DND-41 (cell line): Measurements from ENCODE around the gene KIF20B.

Experiments used
- ATAC-seq: fragments of 200-7000 bp; cut with Tn5 transposase; 3 replicates; pipeline ENCODE4 v1.9.1; 2021; ENCODE audit warnings: low read depth; ENCODE audit not compliant: insufficient read depth
- DNase-seq: peaks from one replicate; pipeline ENCODE4 v3.0.0-alpha.2; 2020
- H2AFZ ChIP-seq: 2 replicates; pipeline ENCODE4 v1.6.0; 2012; ENCODE audit warnings: low read depth, low read length
- H3K27ac ChIP-seq: 2 replicates; pipeline ENCODE4 v1.5.1; 2012; ENCODE audit warnings: low read length, inconsistent platforms
- H3K27me3 ChIP-seq: fragments of 200-600 bp; sonication (generic); 2 replicates; pipeline ENCODE4 v1.6.0; 2012; ENCODE audit warnings: low read length, mild to moderate bottlenecking, inconsistent platforms; ENCODE audit not compliant: insufficient read depth, poor library complexity
- H3K36me3 ChIP-seq: 2 replicates; pipeline ENCODE4 v1.5.1; 2012; ENCODE audit warnings: low read length, inconsistent platforms; ENCODE audit not compliant: insufficient read depth
- H3K4me1 ChIP-seq: 2 replicates; pipeline ENCODE4 v1.5.1; 2012; ENCODE audit warnings: mild to moderate bottlenecking, low read length; ENCODE audit not compliant: insufficient read depth
- H3K4me2 ChIP-seq: 2 replicates; pipeline ENCODE4 v1.6.0; 2012; ENCODE audit warnings: mild to moderate bottlenecking, moderate library complexity, low read length, inconsistent platforms; ENCODE audit not compliant: insufficient read depth
- H3K4me3 ChIP-seq, 2 experiments: fragments of 200-600 bp in 1 of 2; shearing (Covaris generic) in 1 of 2; 2 replicates each; pipeline ENCODE4 v1.5.1; 2012 to 2016; ENCODE audit warnings: inconsistent platforms in 2 of 2, low read length in 2 of 2, mild to moderate bottlenecking in 2 of 2, low read depth in 1 of 2, moderate library complexity in 1 of 2
- H3K79me2 ChIP-seq: 2 replicates; pipeline ENCODE4 v1.6.0; 2012; ENCODE audit warnings: low read length, inconsistent platforms; ENCODE audit not compliant: insufficient read depth
- H3K9ac ChIP-seq: 2 replicates; pipeline ENCODE4 v1.6.0; 2012; ENCODE audit warnings: low read depth, mild to moderate bottlenecking, inconsistent platforms, low read length, moderate library complexity
- H3K9me3 ChIP-seq: 2 replicates; pipeline ENCODE4 v1.5.1; 2012; ENCODE audit warnings: low read length, moderate library complexity, mild to moderate bottlenecking, inconsistent platforms; ENCODE audit not compliant: insufficient read depth, severe bottlenecking
- H4K20me1 ChIP-seq: 2 replicates; pipeline ENCODE4 v1.6.0; 2012; ENCODE audit warnings: low read length; ENCODE audit not compliant: insufficient read depth
- EZH2 ChIP-seq: IDR thresholded peaks from 3 replicates; pipeline ENCODE4 v1.6.1; 2012; ENCODE audit warnings: borderline replicate concordance, low read depth, mild to moderate bottlenecking, moderate library complexity, low read length, inconsistent platforms; ENCODE audit not compliant: severe bottlenecking
- TF ChIP-seq, protein P1 (sequence below): IDR thresholded peaks from 2 replicates; pipeline ENCODE4 v1.5.1; 2012; ENCODE audit warnings: borderline replicate concordance, low read length, moderate library complexity, mild to moderate bottlenecking; ENCODE audit not compliant: poor library complexity, severe bottlenecking; ENCODE audit errors: extremely low read depth

The KIF20B gene

DNA sequence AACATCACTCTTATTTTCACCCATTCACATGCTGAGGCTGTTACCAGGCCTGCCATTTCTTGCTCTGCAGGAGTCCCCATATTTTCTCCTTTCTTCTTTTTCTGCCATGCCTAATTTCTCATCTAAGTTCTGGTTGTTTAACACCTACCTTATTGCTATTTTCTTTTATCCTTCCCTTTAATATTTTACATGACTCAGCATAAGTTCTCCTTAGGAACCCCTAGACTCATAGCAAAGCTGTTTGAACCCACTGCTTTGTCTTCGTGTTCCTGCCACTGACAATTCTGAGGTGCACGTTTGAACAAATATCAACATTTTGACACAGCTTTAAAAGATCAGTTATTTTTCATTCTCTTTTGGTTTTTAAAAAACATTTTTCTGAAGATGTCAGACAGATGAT, 98.2 kb downstream of the KIF20B start:
- Histone ChIP-seq H3K9ac (no peak overlapping the region), H4K20me1 (no peaks in the 10 kb centered on the region), H3K9me3 (no peaks in the 10 kb centered on the region), H3K79me2 (no peaks in the 10 kb centered on the region), H3K4me2 (no peak overlapping the region), H3K27me3 (peaks cover 2% of the 10 kb centered on the region), H3K4me1 (no peaks in the 10 kb centered on the region), H3K36me3 (no peaks in the 10 kb centered on the region), H2AFZ (no peak overlapping the region), H3K27ac (no peak overlapping the region), H3K4me3 (no peak overlapping the region)
- DNase-seq (no peak), ATAC-seq (no peak)
- TF ChIP-seq, protein P1, sequence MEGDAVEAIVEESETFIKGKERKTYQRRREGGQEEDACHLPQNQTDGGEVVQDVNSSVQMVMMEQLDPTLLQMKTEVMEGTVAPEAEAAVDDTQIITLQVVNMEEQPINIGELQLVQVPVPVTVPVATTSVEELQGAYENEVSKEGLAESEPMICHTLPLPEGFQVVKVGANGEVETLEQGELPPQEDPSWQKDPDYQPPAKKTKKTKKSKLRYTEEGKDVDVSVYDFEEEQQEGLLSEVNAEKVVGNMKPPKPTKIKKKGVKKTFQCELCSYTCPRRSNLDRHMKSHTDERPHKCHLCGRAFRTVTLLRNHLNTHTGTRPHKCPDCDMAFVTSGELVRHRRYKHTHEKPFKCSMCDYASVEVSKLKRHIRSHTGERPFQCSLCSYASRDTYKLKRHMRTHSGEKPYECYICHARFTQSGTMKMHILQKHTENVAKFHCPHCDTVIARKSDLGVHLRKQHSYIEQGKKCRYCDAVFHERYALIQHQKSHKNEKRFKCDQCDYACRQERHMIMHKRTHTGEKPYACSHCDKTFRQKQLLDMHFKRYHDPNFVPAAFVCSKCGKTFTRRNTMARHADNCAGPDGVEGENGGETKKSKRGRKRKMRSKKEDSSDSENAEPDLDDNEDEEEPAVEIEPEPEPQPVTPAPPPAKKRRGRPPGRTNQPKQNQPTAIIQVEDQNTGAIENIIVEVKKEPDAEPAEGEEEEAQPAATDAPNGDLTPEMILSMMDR = no peak
- no peak for TF ChIP-seq EZH2

DNA sequence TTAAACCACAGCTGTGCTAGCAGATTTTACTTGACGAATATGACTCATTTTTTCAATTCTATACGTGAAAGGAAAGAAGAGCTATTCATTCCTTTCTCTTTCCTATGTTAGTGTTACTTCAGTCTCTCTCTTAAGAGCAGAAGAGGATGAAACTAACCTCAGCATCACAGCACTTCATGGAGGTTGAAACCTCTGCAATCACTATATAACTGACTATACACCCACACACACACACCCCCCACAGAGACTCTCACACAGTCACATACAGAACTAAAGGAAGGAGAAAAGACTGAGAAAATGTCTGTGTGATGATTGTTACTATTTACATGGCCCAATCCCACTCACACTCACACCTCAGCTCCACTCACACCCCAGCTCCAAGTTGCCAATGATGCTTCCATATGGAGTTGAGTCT, 104.2 kb downstream of the KIF20B start:
- Histone ChIP-seq H3K9ac (no peak overlapping the region), H3K36me3 (no peaks in the 10 kb centered on the region), H3K79me2 (no peaks in the 10 kb centered on the region), H3K4me3 (no peak overlapping the region), H2AFZ (no peak overlapping the region), H4K20me1 (no peaks in the 10 kb centered on the region), H3K27ac (no peak overlapping the region), H3K27me3 (peaks cover 17% of the 10 kb centered on the region), H3K9me3 (no peaks in the 10 kb centered on the region), H3K4me2 (no peak overlapping the region), H3K4me1 (no peaks in the 10 kb centered on the region)
- DNase-seq = no peak
- no peak for ATAC-seq
- TF ChIP-seq EZH2 = no peak
- TF ChIP-seq, protein P1 = no peak

DNA sequence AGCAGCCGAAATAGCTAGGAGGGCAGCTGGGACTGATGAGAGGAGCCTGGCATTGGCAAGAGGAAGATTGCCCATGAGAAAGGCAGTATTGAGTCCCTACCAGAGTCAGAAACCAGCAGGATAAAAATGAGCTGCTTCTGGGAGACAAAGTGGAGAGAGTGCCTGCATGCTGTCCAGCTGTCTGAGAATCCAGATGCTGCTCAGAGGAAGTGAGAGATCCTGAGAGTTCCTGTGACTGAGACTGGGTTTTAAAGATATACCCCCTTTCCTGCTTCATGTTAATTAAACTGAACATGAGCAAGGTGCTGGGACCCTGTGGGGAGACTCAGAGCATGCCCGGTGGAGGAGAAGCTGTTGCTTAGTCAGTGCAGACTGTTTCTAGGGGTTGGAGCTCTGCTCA, 107.5 kb downstream of the KIF20B start:
- no peaks in the 10 kb centered on the region for H3K4me1 ChIP-seq
- H3K9me3 ChIP-seq = no peaks in the 10 kb centered on the region
- H3K4me3 ChIP-seq = no peak overlapping the region
- peaks cover 17% of the 10 kb centered on the region for H3K27me3 ChIP-seq
- no peaks in the 10 kb centered on the region for H3K79me2 ChIP-seq
- H2AFZ ChIP-seq = no peak overlapping the region
- H3K36me3 ChIP-seq = no peaks in the 10 kb centered on the region
- no peak for DNase-seq
- TF ChIP-seq, protein P1 = no peak
- TF ChIP-seq EZH2 = no peak
- no peak overlapping the region for H3K9ac ChIP-seq
- H4K20me1 ChIP-seq = no peaks in the 10 kb centered on the region
- no peak for ATAC-seq
- H3K27ac ChIP-seq = no peak overlapping the region
- no peak overlapping the region for H3K4me2 ChIP-seq

DNA sequence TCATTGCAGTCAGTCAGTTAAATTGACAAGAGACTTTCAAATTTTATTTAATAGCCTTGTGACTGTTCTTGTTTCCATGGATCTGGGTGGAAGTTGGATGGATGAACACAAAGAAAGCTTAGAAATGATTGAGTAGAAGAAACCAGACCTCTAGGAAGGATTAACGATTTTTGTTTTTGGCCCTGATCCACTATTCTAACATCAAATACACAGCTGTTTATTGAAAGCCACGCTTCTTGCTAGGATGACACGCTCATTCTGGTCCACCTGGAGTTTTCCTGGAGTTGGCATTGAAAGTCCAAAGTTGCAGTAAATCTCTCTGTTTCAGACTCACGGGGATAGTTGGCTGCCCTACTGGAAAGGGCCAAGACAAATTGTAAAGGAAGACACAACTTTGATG, 108.4 kb downstream of the KIF20B start:
- H3K9me3 ChIP-seq = no peaks in the 10 kb centered on the region
- DNase-seq (no peak), ATAC-seq (no peak)
- no peak overlapping the region for H2AFZ ChIP-seq
- no peak overlapping the region for H3K4me3 ChIP-seq
- no peak overlapping the region for H3K9ac ChIP-seq
- TF ChIP-seq EZH2 = no peak
- TF ChIP-seq, protein P1 = no peak
- no peak overlapping the region for H3K4me2 ChIP-seq
- no peaks in the 10 kb centered on the region for H3K36me3 ChIP-seq
- H4K20me1 ChIP-seq = no peaks in the 10 kb centered on the region
- H3K27ac ChIP-seq = no peak overlapping the region
- H3K79me2 ChIP-seq = no peaks in the 10 kb centered on the region
- H3K4me1 ChIP-seq = no peaks in the 10 kb centered on the region
- H3K27me3 ChIP-seq = peaks cover 15% of the 10 kb centered on the region
